Lung (tissue), 12 donors: ENCODE measurements around the gene ABHD16B. TPM values are rescaled to one million over a fixed set of nuclear protein-coding genes. Genes with fewer than 3 reads are reported as not detected.
"Not testable (repeated sequence)": the region's sequence is repeated elsewhere in the genome, so short reads cannot be mapped to it uniquely, and the experiment has no call there.

Experiments used
- ATAC-seq: fragments of 200-7000 bp; cut with Tn5 transposase; one replicate; pipeline ENCODE4 v1.9.1; 2020; ENCODE audit warnings: moderate number of reproducible peaks; ENCODE audit not compliant: insufficient read depth, low FRiP score
- DNase-seq, 3 donors: peaks; one replicate each; pipeline ENCODE4 v3.0.0-alpha.2; 2013 to 2017
- H3K27ac ChIP-seq, 2 donors: one replicate each; pipeline ENCODE4 v1.5.1; 2013; ENCODE audit warnings: mild to moderate bottlenecking in 2 of 2, moderate library complexity in 2 of 2, control low read depth in 1 of 2, inconsistent platforms in 1 of 2, low read depth in 1 of 2, low read length in 1 of 2
- H3K27me3 ChIP-seq, 3 donors: one replicate each; pipeline ENCODE4 v1.5.1; 2013; ENCODE audit warnings: low read length in 2 of 3; ENCODE audit not compliant: control insufficient read depth in 3 of 3, insufficient read depth in 3 of 3
- H3K36me3 ChIP-seq, 4 donors: one replicate each; pipeline ENCODE4 v1.5.1; 2013; ENCODE audit warnings: low read length in 4 of 4, mild to moderate bottlenecking in 1 of 4, moderate library complexity in 1 of 4; ENCODE audit not compliant: control insufficient read depth in 4 of 4, insufficient read depth in 4 of 4
- H3K4me1 ChIP-seq, 5 donors: one replicate each; pipeline ENCODE4 v1.5.1; 2013; ENCODE audit warnings: low read length in 5 of 5, mild to moderate bottlenecking in 2 of 5, moderate library complexity in 1 of 5; ENCODE audit not compliant: control insufficient read depth in 5 of 5, insufficient read depth in 5 of 5
- H3K4me3 ChIP-seq: one replicate; pipeline ENCODE4 v1.5.1; 2013; ENCODE audit warnings: mild to moderate bottlenecking, control low read depth, moderate library complexity
- H3K9ac ChIP-seq, 2 donors: one replicate each; pipeline ENCODE4 v1.5.1; 2013; ENCODE audit warnings: low read length in 2 of 2, control low read depth in 1 of 2; ENCODE audit not compliant: insufficient read depth in 1 of 2
- H3K9me3 ChIP-seq, 4 donors: one replicate each; pipeline ENCODE4 v1.5.1; 2013; ENCODE audit warnings: low read length in 3 of 4, mild to moderate bottlenecking in 1 of 4, moderate library complexity in 1 of 4; ENCODE audit not compliant: control insufficient read depth in 4 of 4, insufficient read depth in 3 of 4
- WGBS, 2 donors: extraction: QIAGEN DNeasy Blood & Tissue Kit; methylation state at CpG; one replicate each; pipeline ENCODE4 v1.1.7; 2013; 5-methylcytosine and 5-hydroxymethylcytosine counted together
- polyA plus RNA-seq, 2 donors: library from polyadenylated mRNA; stranded (reverse); fragments of 200-250 nt; gene quantifications; one replicate each; pipeline ENCODE4 v1.2.1, GENCODE V29; 2013
- total RNA-seq, 2 donors: library from RNA; depleted of rRNA in 1 of 2; stranded (reverse); fragments of >200 nt in 1 of 2; gene quantifications; one replicate each; pipeline ENCODE4 v1.2.1, GENCODE V29; 2014 to 2021
- TF ChIP-seq, protein P1 (sequence below): IDR thresholded peaks from 2 replicates; pipeline ENCODE4 v1.5.1; 2012; ENCODE audit warnings: mild to moderate bottlenecking; ENCODE audit errors: control extremely low read depth, extremely low read depth
- donor health status: control.
- donor health status: control.
- donor health status: Bipolar disorder and iron deficiency.
- donor health status: healthy.
- donor health status: DM: yes; HTN: yes; CAD: no.

ABHD16B gene
- total and polyA plus RNA-seq, 4 donors = 0.89 to 1.5 TPM; not detected in 2

DNA sequence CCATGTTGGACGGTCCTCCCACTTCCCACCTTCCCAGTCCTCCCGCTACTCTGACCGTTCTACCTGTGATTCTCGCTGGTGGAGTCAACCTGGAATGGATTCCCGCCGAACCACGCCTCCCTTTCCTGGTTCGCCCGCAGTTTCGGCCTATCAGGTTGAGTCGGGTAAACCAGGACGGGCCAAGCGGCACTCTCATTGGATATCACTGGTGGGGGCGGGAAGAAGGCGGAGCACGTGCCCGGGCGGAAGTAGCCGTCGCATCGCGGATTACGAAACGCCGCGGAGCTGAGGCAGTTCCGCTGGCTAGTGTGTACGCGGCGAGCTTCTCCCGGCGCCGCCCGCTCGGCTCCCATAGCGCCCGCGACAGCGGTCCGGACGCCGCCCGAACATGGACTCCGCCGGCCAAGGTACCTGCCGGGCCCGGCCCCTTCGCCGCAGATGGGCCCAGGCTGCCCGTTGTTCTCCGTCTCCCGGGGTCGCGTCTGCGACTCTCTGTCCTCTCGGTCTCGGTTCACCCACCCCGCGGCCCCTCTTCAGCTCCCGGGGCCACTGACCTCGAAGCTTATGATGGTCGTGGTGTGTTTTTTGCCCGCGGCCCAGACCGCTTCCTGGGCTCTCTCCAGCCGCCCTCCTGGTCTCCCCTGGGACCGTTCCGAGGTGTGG is 3.8 kb downstream of the ABHD16B start, which contains the start of gene TPD52L2:
TSS of gene TPD52L2 (plus strand) at position 293 of the 663 bp plus-strand sequence. CDS start at position 389, 96 bp downstream.
- no peaks in the 10 kb centered on the region for H3K9me3 ChIP-seq
- H3K27ac ChIP-seq = peak within 1 kb of the TSS; percentile 95 to 97
- H3K36me3 ChIP-seq = peaks cover 5 to 24% (median 9%) of the 10 kb centered on the region in 4 donors
- H3K4me1 ChIP-seq = peaks cover 0 to 13% (median 4%) of the 10 kb centered on the region in 5 donors
- ATAC-seq (peak; percentile 91), DNase-seq (peak; percentile 99)
- TF ChIP-seq, protein P1, sequence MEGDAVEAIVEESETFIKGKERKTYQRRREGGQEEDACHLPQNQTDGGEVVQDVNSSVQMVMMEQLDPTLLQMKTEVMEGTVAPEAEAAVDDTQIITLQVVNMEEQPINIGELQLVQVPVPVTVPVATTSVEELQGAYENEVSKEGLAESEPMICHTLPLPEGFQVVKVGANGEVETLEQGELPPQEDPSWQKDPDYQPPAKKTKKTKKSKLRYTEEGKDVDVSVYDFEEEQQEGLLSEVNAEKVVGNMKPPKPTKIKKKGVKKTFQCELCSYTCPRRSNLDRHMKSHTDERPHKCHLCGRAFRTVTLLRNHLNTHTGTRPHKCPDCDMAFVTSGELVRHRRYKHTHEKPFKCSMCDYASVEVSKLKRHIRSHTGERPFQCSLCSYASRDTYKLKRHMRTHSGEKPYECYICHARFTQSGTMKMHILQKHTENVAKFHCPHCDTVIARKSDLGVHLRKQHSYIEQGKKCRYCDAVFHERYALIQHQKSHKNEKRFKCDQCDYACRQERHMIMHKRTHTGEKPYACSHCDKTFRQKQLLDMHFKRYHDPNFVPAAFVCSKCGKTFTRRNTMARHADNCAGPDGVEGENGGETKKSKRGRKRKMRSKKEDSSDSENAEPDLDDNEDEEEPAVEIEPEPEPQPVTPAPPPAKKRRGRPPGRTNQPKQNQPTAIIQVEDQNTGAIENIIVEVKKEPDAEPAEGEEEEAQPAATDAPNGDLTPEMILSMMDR = no peak
- 0 to 1% methylated on average over 45 to 68 of the region's 68 CpGs for WGBS, 2 donors
- peak within 1 kb of the TSS; percentile 85 for H3K4me3 ChIP-seq
- H3K9ac ChIP-seq = peak within 1 kb of the TSS; percentile 56 to 76
- H3K27me3 ChIP-seq = no peaks in the 10 kb centered on the region

DNA sequence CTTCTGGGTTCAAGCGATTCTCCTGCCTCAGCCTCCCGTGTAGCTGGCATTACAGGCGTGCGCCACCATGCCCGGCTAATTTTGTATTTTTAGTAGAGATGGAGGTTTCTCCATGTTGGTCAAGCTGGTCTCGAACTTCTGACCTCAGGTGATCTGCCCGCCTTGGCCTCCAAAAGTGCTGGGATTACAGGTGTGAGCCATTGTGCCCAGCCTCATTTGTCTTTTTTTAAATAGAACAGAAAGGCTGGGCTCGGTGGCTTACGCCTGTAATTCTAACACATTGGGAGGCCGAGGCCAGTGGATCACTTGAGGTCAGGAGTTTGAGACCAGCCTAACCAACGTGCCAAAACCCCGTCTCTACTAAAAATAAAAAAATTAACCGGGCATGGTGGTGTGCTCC is 5.7 kb downstream of the ABHD16B start:
- not testable (repeated sequence) for DNase-seq, H3K4me3 ChIP-seq, H3K27ac ChIP-seq, ATAC-seq, H3K9ac ChIP-seq, H3K9me3 ChIP-seq, H3K27me3 ChIP-seq
- 95 to 97% methylated on average over 13 of the region's 13 CpGs for WGBS, 2 donors
- Histone ChIP-seq H3K36me3 (peaks cover 6 to 17% (median 9%) of the 10 kb centered on the region in 4 donors), H3K4me1 (peaks cover 0 to 13% (median 4%) of the 10 kb centered on the region in 5 donors)

DNA sequence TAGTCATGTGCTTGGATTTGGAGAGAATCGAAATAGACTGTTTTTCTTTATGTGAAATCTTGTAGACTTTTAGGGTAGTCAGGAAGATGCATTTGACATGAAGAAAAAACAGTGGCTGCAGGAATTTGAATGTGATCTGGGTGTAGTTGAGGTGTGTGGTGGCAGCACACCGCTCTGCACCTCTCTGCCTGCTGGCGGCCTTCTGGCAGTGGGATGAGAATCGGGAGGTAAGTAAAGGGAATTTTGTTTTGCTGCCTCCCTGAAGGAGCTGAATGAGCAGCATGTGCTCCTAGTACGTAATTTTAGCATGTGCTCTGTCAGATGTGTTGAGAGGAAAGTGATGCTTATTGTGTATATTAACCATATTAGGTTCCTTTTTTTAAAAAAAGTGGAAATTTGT is 7.0 kb downstream of the ABHD16B start:
- ATAC-seq (no peak), DNase-seq (no peak)
- WGBS, 2 donors = 93 to 96% methylated on average over 5 of the region's 5 CpGs
- TF ChIP-seq, protein P1 = no peak
- Histone ChIP-seq H3K27ac (no peak overlapping the region), H3K4me1 (peaks cover 0 to 13% (median 4%) of the 10 kb centered on the region in 5 donors), H3K9me3 (no peaks in the 10 kb centered on the region), H3K36me3 (peaks cover 6 to 16% (median 9%) of the 10 kb centered on the region in 4 donors), H3K9ac (no peak overlapping the region), H3K27me3 (no peaks in the 10 kb centered on the region), H3K4me3 (no peak overlapping the region)

DNA sequence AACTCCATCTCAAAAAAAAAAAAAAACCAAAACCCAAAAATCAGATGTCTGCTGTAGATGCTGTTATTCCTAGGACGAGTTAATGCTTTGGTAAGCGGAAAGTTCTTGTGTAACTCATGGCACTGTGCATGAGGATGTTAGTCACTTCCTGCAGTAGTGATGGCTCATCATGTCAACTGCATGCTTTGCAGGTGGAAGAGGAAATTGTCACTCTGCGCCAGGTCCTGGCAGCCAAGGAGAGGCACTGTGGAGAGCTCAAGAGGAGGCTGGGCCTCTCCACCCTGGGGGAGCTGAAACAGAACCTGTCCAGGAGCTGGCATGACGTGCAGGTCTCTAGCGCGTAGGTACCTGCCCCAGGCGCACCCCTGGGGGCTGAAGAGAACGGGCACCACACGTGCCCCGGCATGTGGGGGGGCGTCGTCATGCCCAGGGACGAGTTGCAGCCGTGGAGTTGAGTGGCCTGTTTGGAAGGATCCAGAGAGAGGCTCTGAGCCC is 12.2 kb downstream of the ABHD16B start:
- peak; percentile 61 for ATAC-seq
- DNase-seq = peak in 2 of 3 donors; percentile 52 to 53

DNA sequence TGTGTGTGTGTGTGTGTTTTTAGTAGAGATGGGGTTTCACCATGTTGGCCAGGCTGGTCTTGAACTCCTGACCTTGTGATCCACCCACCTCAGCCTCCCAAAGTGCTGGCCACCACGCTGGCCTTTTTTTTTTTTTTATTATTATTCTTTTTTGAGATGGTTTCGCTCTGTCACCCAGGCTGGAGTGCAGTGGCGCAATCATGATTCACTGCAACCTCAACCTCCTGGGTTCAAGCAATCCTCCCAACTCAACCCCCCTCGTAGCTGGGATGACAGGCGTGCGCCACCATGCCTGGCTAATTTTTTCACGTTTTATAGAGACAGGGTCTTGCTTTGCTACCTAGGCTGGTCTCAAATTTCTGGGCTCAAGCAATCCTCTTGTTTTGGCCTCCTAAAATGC is 12.9 kb downstream of the ABHD16B start:
- H3K36me3 ChIP-seq = peaks cover 26 to 54% (median 28%) of the 10 kb centered on the region in 4 donors
- H3K9ac ChIP-seq, DNase-seq, H3K4me1 ChIP-seq, ATAC-seq, H3K9me3 ChIP-seq, H3K27me3 ChIP-seq, H3K27ac ChIP-seq, H3K4me3 ChIP-seq: not testable (repeated sequence)
- 65 to 77% methylated on average over 7 of the region's 7 CpGs for WGBS, 2 donors

More for the DNA sequence above, 12.2 kb downstream of the ABHD16B start:
- Histone ChIP-seq H3K4me3 (no peak overlapping the region), H3K4me1 (peaks cover 0 to 3% (median 0%) of the 10 kb centered on the region in 5 donors), H3K9ac (no peak overlapping the region), H3K9me3 (no peaks in the 10 kb centered on the region), H3K27me3 (no peaks in the 10 kb centered on the region), H3K36me3 (peaks cover 28 to 54% (median 33%) of the 10 kb centered on the region in 4 donors), H3K27ac (peak overlapping the region in 1 of 2 donors; percentile 68)
- WGBS, 2 donors = 56 to 68% methylated on average over 14 of the region's 14 CpGs
- TF ChIP-seq, protein P1 = no peak
